SU-DHL-6 (cell line): ENCODE measurements around the gene BMPR1B.

Experiments
- H2AFZ ChIP-seq: fragments of 200-600 bp; sonication (generic); 2 replicates; pipeline ENCODE4 v1.6.1; 2014; ENCODE audit warnings: low read depth, mild to moderate bottlenecking, moderate library complexity, mixed read lengths, antibody characterized with exemption, low read length; ENCODE audit not compliant: severe bottlenecking
- H3F3A ChIP-seq: fragments of 200-600 bp; shearing (Covaris generic); 2 replicates; pipeline ENCODE4 v1.6.0; 2016; ENCODE audit warnings: antibody characterized with exemption, mild to moderate bottlenecking; ENCODE audit not compliant: insufficient read depth
- H3K27ac ChIP-seq: fragments of 200-600 bp; sonication (generic); 2 replicates; pipeline ENCODE4 v1.5.1; 2016; ENCODE audit warnings: low read depth, mild to moderate bottlenecking, low read length, moderate library complexity, mixed read lengths
- H3K27me3 ChIP-seq: fragments of 200-600 bp; sonication (generic), shearing (Covaris generic); 2 replicates; pipeline ENCODE4 v1.6.0; 2014; ENCODE audit warnings: mild to moderate bottlenecking, low read length
- H3K36me3 ChIP-seq: fragments of 200-600 bp; sonication (generic); 2 replicates; pipeline ENCODE4 v1.6.1; 2014; ENCODE audit warnings: mild to moderate bottlenecking, low read length, mixed read lengths
- H3K4me2 ChIP-seq: fragments of 300-600, 200-600 bp; shearing (Covaris generic), sonication (generic); 2 replicates; pipeline ENCODE4 v1.6.0; 2014; ENCODE audit warnings: low read length, low read depth, mild to moderate bottlenecking; ENCODE audit not compliant: poor library complexity, severe bottlenecking
- H3K4me3 ChIP-seq: fragments of 200-600 bp; sonication (generic); 2 replicates; pipeline ENCODE4 v1.5.1; 2014; ENCODE audit warnings: antibody characterized with exemption, low read length, mild to moderate bottlenecking, mixed read lengths; ENCODE audit not compliant: insufficient read depth, poor library complexity, severe bottlenecking
- H3K79me2 ChIP-seq: fragments of 200-600 bp; sonication (generic); 2 replicates; pipeline ENCODE4 v1.6.1; 2014; ENCODE audit warnings: mild to moderate bottlenecking, low read length, moderate library complexity; ENCODE audit not compliant: insufficient read depth
- H3K9ac ChIP-seq: fragments of 200-600 bp; sonication (generic); 2 replicates; pipeline ENCODE4 v1.7.0; 2014; ENCODE audit warnings: mild to moderate bottlenecking, low read length
- H3K9me2 ChIP-seq: fragments of 200-600 bp; sonication (generic); replicated peaks from 2 replicates; pipeline ENCODE4 v1.6.1; 2014; ENCODE audit warnings: low read length; ENCODE audit not compliant: insufficient read depth
- H3K9me3 ChIP-seq: fragments of 200-600 bp; sonication (generic); 2 replicates; pipeline ENCODE4 v1.6.1; 2014; ENCODE audit warnings: low read length, mixed read lengths; ENCODE audit not compliant: insufficient read depth
- H4K20me1 ChIP-seq: fragments of 200-600 bp; sonication (generic); 2 replicates; pipeline ENCODE4 v1.6.1; 2014; ENCODE audit warnings: low read depth, mild to moderate bottlenecking, antibody characterized with exemption, low read length, moderate library complexity, mixed read lengths
- EZH2phosphoT487 ChIP-seq: fragments of 200-600 bp; sonication (generic), shearing (Covaris generic); conservative IDR thresholded peaks from 2 replicates; pipeline ENCODE4 v1.6.1; 2018; ENCODE audit warnings: mild to moderate bottlenecking, antibody characterized with exemption, low read length, moderate library complexity, mixed read lengths
- TF ChIP-seq, protein P1 (sequence below): fragments of 200-600 bp; sonication (generic); IDR thresholded peaks from one replicate; pipeline ENCODE4 v1.5.1; 2017; ENCODE audit warnings: antibody characterized with exemption, mild to moderate bottlenecking, low read length, moderate library complexity; ENCODE audit not compliant: insufficient read depth, poor library complexity, severe bottlenecking

Gene BMPR1B

DNA sequence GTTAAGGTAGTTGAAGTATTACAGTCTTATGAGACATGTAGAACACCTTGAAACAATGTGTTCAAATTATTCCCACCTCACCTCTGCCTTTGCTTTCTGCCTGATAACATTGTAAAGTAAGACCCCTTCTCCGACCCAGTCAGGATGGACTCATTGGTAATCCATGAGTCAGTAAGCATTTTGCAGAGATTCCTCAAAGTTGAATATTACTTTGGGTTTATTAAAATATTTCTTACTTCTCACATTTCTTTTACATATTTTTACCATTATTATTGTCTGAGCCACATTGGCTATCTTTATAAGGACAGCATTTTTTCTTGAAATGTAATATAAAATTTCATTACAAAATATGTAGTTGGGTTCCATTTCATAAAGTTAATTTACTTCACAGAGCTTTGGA, 201.6 kb downstream of the BMPR1B start:
- TF ChIP-seq EZH2phosphoT487: no peak
- TF ChIP-seq, protein P1, sequence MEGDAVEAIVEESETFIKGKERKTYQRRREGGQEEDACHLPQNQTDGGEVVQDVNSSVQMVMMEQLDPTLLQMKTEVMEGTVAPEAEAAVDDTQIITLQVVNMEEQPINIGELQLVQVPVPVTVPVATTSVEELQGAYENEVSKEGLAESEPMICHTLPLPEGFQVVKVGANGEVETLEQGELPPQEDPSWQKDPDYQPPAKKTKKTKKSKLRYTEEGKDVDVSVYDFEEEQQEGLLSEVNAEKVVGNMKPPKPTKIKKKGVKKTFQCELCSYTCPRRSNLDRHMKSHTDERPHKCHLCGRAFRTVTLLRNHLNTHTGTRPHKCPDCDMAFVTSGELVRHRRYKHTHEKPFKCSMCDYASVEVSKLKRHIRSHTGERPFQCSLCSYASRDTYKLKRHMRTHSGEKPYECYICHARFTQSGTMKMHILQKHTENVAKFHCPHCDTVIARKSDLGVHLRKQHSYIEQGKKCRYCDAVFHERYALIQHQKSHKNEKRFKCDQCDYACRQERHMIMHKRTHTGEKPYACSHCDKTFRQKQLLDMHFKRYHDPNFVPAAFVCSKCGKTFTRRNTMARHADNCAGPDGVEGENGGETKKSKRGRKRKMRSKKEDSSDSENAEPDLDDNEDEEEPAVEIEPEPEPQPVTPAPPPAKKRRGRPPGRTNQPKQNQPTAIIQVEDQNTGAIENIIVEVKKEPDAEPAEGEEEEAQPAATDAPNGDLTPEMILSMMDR: no peak
- Histone ChIP-seq H3F3A (no peaks in the 10 kb centered on the region), H2AFZ (no peak overlapping the region), H3K27me3 (no peaks in the 10 kb centered on the region), H3K4me2 (no peak overlapping the region), H3K27ac (no peak overlapping the region), H3K9me2 (no peaks in the 10 kb centered on the region), H3K9ac (no peak overlapping the region), H4K20me1 (no peaks in the 10 kb centered on the region), H3K36me3 (no peaks in the 10 kb centered on the region), H3K9me3 (no peaks in the 10 kb centered on the region), H3K4me3 (no peak overlapping the region), H3K79me2 (no peaks in the 10 kb centered on the region)

GRCh38 chr4:94960708-94961107, 203.0 kb downstream of the BMPR1B start:
- Histone ChIP-seq H2AFZ (no peak overlapping the region), H3K79me2 (no peaks in the 10 kb centered on the region), H3K4me3 (no peak overlapping the region), H3F3A (no peaks in the 10 kb centered on the region), H3K9me3 (no peaks in the 10 kb centered on the region), H3K9ac (no peak overlapping the region), H4K20me1 (no peaks in the 10 kb centered on the region), H3K4me2 (no peak overlapping the region), H3K9me2 (no peaks in the 10 kb centered on the region), H3K36me3 (no peaks in the 10 kb centered on the region), H3K27me3 (no peaks in the 10 kb centered on the region), H3K27ac (no peak overlapping the region)
- TF ChIP-seq, protein P1: no peak
- TF ChIP-seq EZH2phosphoT487: no peak

DNA sequence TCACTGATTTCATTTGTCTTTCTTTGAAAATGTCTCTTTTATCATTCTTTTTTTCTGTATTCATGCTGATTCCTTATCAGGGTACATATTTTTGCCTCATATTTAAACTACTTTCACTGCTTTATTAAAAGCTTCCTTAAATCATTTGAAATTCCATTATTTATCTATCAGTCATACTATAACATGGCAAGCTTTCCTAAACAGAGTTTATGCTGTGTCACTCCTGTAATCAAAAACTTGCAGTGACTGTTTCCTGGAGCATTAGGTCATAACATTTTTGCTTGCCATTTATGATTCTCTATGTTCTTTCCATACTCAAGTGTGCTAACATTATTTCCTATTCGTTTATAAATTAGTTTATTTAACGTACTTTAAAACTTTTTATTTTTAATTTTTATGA, 203.7 kb downstream of the BMPR1B start:
- Histone ChIP-seq H3K4me2 (no peak overlapping the region), H4K20me1 (no peaks in the 10 kb centered on the region), H3K27me3 (no peaks in the 10 kb centered on the region), H3K27ac (no peak overlapping the region), H3K9me2 (no peaks in the 10 kb centered on the region), H3F3A (no peaks in the 10 kb centered on the region), H2AFZ (no peak overlapping the region), H3K9ac (no peak overlapping the region), H3K79me2 (no peaks in the 10 kb centered on the region), H3K36me3 (no peaks in the 10 kb centered on the region), H3K4me3 (no peak overlapping the region), H3K9me3 (no peaks in the 10 kb centered on the region)
- TF ChIP-seq EZH2phosphoT487: no peak
- TF ChIP-seq, protein P1: no peak

- no peaks in the 10 kb centered on the region for H3K27me3 ChIP-seq
- no peak overlapping the region for H3K27ac ChIP-seq
- TF ChIP-seq EZH2phosphoT487: no peak
- no peak overlapping the region for H3K9ac ChIP-seq
- H3K9me2 ChIP-seq: no peaks in the 10 kb centered on the region
- H3K9me3 ChIP-seq: no peaks in the 10 kb centered on the region
- no peak overlapping the region for H3K4me3 ChIP-seq
- H3K36me3 ChIP-seq: no peaks in the 10 kb centered on the region
- H3K79me2 ChIP-seq: no peaks in the 10 kb centered on the region
- H4K20me1 ChIP-seq: no peaks in the 10 kb centered on the region
- no peak overlapping the region for H2AFZ ChIP-seq
- H3K4me2 ChIP-seq: no peak overlapping the region
- H3F3A ChIP-seq: no peaks in the 10 kb centered on the region
Measured at GRCh38 chr4:94962484-94962883, 204.7 kb downstream of the BMPR1B start.
